Measurements from ENCODE around the gene CUL7. TPM values are rescaled to one million over a fixed set of nuclear protein-coding genes. Genes with fewer than 3 reads are reported as not detected.
A peak's percentile ranks its signal among the peaks of the same experiment; 100 is the strongest.

The CUL7 gene
- total RNA-seq, 2 donors from 2014 or later: 8.2 to 11.2 TPM

- H3K27ac Mint-ChIP-seq: no peak overlapping the region
- H3K4me3 Mint-ChIP-seq: no peak overlapping the region
- ATAC-seq (no peak), DNase-seq (no peak)
- no peaks in the 10 kb centered on the region for H3K27me3 Mint-ChIP-seq
- peaks cover 6% of the 10 kb centered on the region for H3K36me3 Mint-ChIP-seq (ENCODE audit: low read depth)
- no peaks in the 10 kb centered on the region for H3K9me3 ChIP-seq (ENCODE audit: control insufficient read depth, low read length, poor library complexity, severe bottlenecking)
- H3K4me1 Mint-ChIP-seq: peaks cover 9% of the 10 kb centered on the region
Measured at GRCh38 chr6:43032326-43032725, 21.3 kb downstream of the CUL7 start.

GRCh38 chr6:43029120-43029519 is 24.5 kb downstream of the CUL7 start:
- H3K9me3 ChIP-seq (ENCODE audit: control insufficient read depth, low read length, poor library complexity, severe bottlenecking): no peaks in the 10 kb centered on the region
- H3K4me3 Mint-ChIP-seq: no peak overlapping the region
- peaks cover 16% of the 10 kb centered on the region for H3K4me1 Mint-ChIP-seq
- ATAC-seq (no peak), DNase-seq (no peak)
- H3K36me3 Mint-ChIP-seq (ENCODE audit: low read depth): peaks cover 12% of the 10 kb centered on the region
- no peaks in the 10 kb centered on the region for H3K27me3 Mint-ChIP-seq
- no peak overlapping the region for H3K27ac Mint-ChIP-seq

GRCh38 chr6:43026365-43026764 is 27.3 kb downstream of the CUL7 start:
- H3K36me3 Mint-ChIP-seq (ENCODE audit: low read depth): peaks cover 11% of the 10 kb centered on the region
- ATAC-seq: no peak

GRCh38 chr6:43024436-43024835 is 29.2 kb downstream of the CUL7 start:
- no peaks in the 10 kb centered on the region for H3K27me3 Mint-ChIP-seq
- ATAC-seq (no peak), DNase-seq (no peak)
- peaks cover 11% of the 10 kb centered on the region for H3K36me3 Mint-ChIP-seq (ENCODE audit: low read depth)
- H3K4me1 Mint-ChIP-seq: peaks cover 16% of the 10 kb centered on the region
- H3K9me3 ChIP-seq (ENCODE audit: control insufficient read depth, low read length, poor library complexity, severe bottlenecking): no peaks in the 10 kb centered on the region
- peak overlapping the region; percentile 91 for H3K27ac Mint-ChIP-seq
- H3K4me3 Mint-ChIP-seq: peak overlapping the region; percentile 61

More at GRCh38 chr6:43026365-43026764, 27.3 kb downstream of the CUL7 start:
- no peak for DNase-seq
- no peak overlapping the region for H3K4me3 Mint-ChIP-seq
- H3K27ac Mint-ChIP-seq: no peak overlapping the region
- H3K27me3 Mint-ChIP-seq: no peaks in the 10 kb centered on the region
- peaks cover 13% of the 10 kb centered on the region for H3K4me1 Mint-ChIP-seq
- H3K9me3 ChIP-seq (ENCODE audit: control insufficient read depth, low read length, poor library complexity, severe bottlenecking): no peaks in the 10 kb centered on the region

GRCh38 chr6:43021270-43022047 is 32.2 kb downstream of the CUL7 start, which contains the start of gene RRP36:
Gene RRP36 (plus strand): TSS chr6:43021623. CDS start chr6:43021655, 32 bp downstream.
- peak; percentile 84 for ATAC-seq
- peaks cover 25% of the 10 kb centered on the region for H3K4me1 Mint-ChIP-seq
- H3K27ac Mint-ChIP-seq: peak within 1 kb of the TSS; percentile 91
- peak; percentile 40 to 57 (median 51) for DNase-seq
- no peaks in the 10 kb centered on the region for H3K9me3 ChIP-seq (ENCODE audit: control insufficient read depth, low read length, poor library complexity, severe bottlenecking)
- H3K4me3 Mint-ChIP-seq: peak within 1 kb of the TSS; percentile 95
- peaks cover 7% of the 10 kb centered on the region for H3K36me3 Mint-ChIP-seq (ENCODE audit: low read depth)
- H3K27me3 Mint-ChIP-seq: no peaks in the 10 kb centered on the region

GRCh38 chr6:43020847-43021246 is 32.8 kb downstream of the CUL7 start:
- Mint-ChIP-seq H3K4me1 (peaks cover 28% of the 10 kb centered on the region), H3K27ac (peak overlapping the region; percentile 11)
- no peak for ATAC-seq

GRCh38 chr6:43020052-43020705 is 33.5 kb downstream of the CUL7 start:
- no peaks in the 10 kb centered on the region for H3K9me3 ChIP-seq (ENCODE audit: control insufficient read depth, low read length, poor library complexity, severe bottlenecking)
- Mint-ChIP-seq H3K4me1 (peaks cover 29% of the 10 kb centered on the region), H3K36me3 (ENCODE audit: low read depth) (peaks cover 7% of the 10 kb centered on the region), H3K27me3 (no peaks in the 10 kb centered on the region), H3K27ac (peak overlapping the region; percentile 82), H3K4me3 (peak overlapping the region; percentile 75)
- ATAC-seq (no peak), DNase-seq (no peak)

More at GRCh38 chr6:43020847-43021246, 32.8 kb downstream of the CUL7 start:
- Mint-ChIP-seq H3K36me3 (ENCODE audit: low read depth) (peaks cover 7% of the 10 kb centered on the region), H3K27me3 (no peaks in the 10 kb centered on the region), H3K4me3 (peak overlapping the region; percentile 95)
- no peaks in the 10 kb centered on the region for H3K9me3 ChIP-seq (ENCODE audit: control insufficient read depth, low read length, poor library complexity, severe bottlenecking)
- DNase-seq: no peak

- H3K9me3 ChIP-seq (ENCODE audit: control insufficient read depth, low read length, poor library complexity, severe bottlenecking): no peaks in the 10 kb centered on the region
- ATAC-seq (no peak), DNase-seq (no peak)
- no peak overlapping the region for H3K4me3 Mint-ChIP-seq
- H3K27me3 Mint-ChIP-seq: no peaks in the 10 kb centered on the region
- peak overlapping the region; percentile 82 for H3K27ac Mint-ChIP-seq
- peaks cover 3% of the 10 kb centered on the region for H3K36me3 Mint-ChIP-seq (ENCODE audit: low read depth)
- H3K4me1 Mint-ChIP-seq: peaks cover 31% of the 10 kb centered on the region
Measured at GRCh38 chr6:43019152-43019551, 34.5 kb downstream of the CUL7 start.

- H3K4me1 Mint-ChIP-seq: peaks cover 50% of the 10 kb centered on the region
- H3K9me3 ChIP-seq (ENCODE audit: control insufficient read depth, low read length, poor library complexity, severe bottlenecking): no peaks in the 10 kb centered on the region
- H3K4me3 Mint-ChIP-seq: no peak overlapping the region
- no peak overlapping the region for H3K27ac Mint-ChIP-seq
- DNase-seq (no peak), ATAC-seq (no peak)
- H3K27me3 Mint-ChIP-seq: no peaks in the 10 kb centered on the region
- H3K36me3 Mint-ChIP-seq (ENCODE audit: low read depth): peaks cover 2% of the 10 kb centered on the region
Measured at GRCh38 chr6:43016943-43017334, 36.7 kb downstream of the CUL7 start.

- no peaks in the 10 kb centered on the region for H3K9me3 ChIP-seq (ENCODE audit: control insufficient read depth, low read length, poor library complexity, severe bottlenecking)
- Mint-ChIP-seq H3K27me3 (no peaks in the 10 kb centered on the region), H3K27ac (peak overlapping the region; percentile 86), H3K4me1 (peaks cover 48% of the 10 kb centered on the region), H3K4me3 (peak overlapping the region; percentile 58), H3K36me3 (ENCODE audit: low read depth) (peaks cover 5% of the 10 kb centered on the region)
- ATAC-seq (no peak), DNase-seq (no peak)
Measured at GRCh38 chr6:43016176-43016942, 37.3 kb downstream of the CUL7 start.

- H3K9me3 ChIP-seq (ENCODE audit: control insufficient read depth, low read length, poor library complexity, severe bottlenecking): no peaks in the 10 kb centered on the region
- Mint-ChIP-seq H3K27ac (peak overlapping the region; percentile 93), H3K4me3 (peak overlapping the region; percentile 98), H3K27me3 (no peaks in the 10 kb centered on the region), H3K4me1 (peaks cover 45% of the 10 kb centered on the region), H3K36me3 (ENCODE audit: low read depth) (peaks cover 8% of the 10 kb centered on the region)
- DNase-seq (no peak), ATAC-seq (no peak)
Measured at GRCh38 chr6:43014434-43014909, 39.2 kb downstream of the CUL7 start.

GRCh38 chr6:43013843-43014433 is 39.7 kb downstream of the CUL7 start, which contains the start of the genes KLHDC3 and MEA1:
Gene KLHDC3 (plus strand): TSS chr6:43014249. CDS start chr6:43017193, 2,944 bp downstream.
Gene MEA1 (minus strand): TSS chr6:43013946. CDS start chr6:43013813, 133 bp downstream.
- no peaks in the 10 kb centered on the region for H3K27me3 Mint-ChIP-seq
- H3K27ac Mint-ChIP-seq: peak within 1 kb of the TSS; percentile 93
- H3K9me3 ChIP-seq (ENCODE audit: control insufficient read depth, low read length, poor library complexity, severe bottlenecking): no peaks in the 10 kb centered on the region
- H3K4me1 Mint-ChIP-seq: peaks cover 42% of the 10 kb centered on the region
- DNase-seq (peak; percentile 92 to 98 (median 94)), ATAC-seq (peak; percentile 91)
- peaks cover 6% of the 10 kb centered on the region for H3K36me3 Mint-ChIP-seq (ENCODE audit: low read depth)
- H3K4me3 Mint-ChIP-seq: peak within 1 kb of the TSS; percentile 98

All from T-helper 17 cell (primary cell).